Measurements from ENCODE around the gene ZNF134. TPM values are rescaled to one million over a fixed set of nuclear protein-coding genes. Genes with fewer than 3 reads are reported as not detected.

The ZNF134 gene
- polyA plus RNA-seq, 1 donor = 11.5 TPM

- no peak for DNase-seq
Measured at GRCh38 chr19:57641715-57642234, 27.7 kb downstream of the ZNF134 start.

GRCh38 chr19:57642396-57643046, 28.5 kb downstream of the ZNF134 start:
- DNase-seq = no peak

- no peak for DNase-seq
Measured at GRCh38 chr19:57643734-57644133, 29.7 kb downstream of the ZNF134 start.

GRCh38 chr19:57648331-57649003, 34.4 kb downstream of the ZNF134 start:
- DNase-seq = no peak

- DNase-seq = no peak
Measured at GRCh38 chr19:57651654-57651996, 37.6 kb downstream of the ZNF134 start.

- no peak for DNase-seq
Measured at GRCh38 chr19:57653689-57654088, 39.6 kb downstream of the ZNF134 start.

- no peak for DNase-seq
Measured at GRCh38 chr19:57655443-57655842, 41.4 kb downstream of the ZNF134 start.

- DNase-seq = no peak
Measured at GRCh38 chr19:57656346-57656745, 42.3 kb downstream of the ZNF134 start.

GRCh38 chr19:57664269-57665127, 50.5 kb downstream of the ZNF134 start:
- peak; percentile 51 for DNase-seq

GRCh38 chr19:57665261-57665806, 51.3 kb downstream of the ZNF134 start:
- no peak for DNase-seq

- no peak for DNase-seq
Measured at GRCh38 chr19:57667228-57667627, 53.2 kb downstream of the ZNF134 start.

- no peak for DNase-seq
Measured at GRCh38 chr19:57668635-57669034, 54.6 kb downstream of the ZNF134 start, which contains the start of gene ZSCAN4. TSS of gene ZSCAN4 (plus strand) at chr19:57668935. CDS start at chr19:57676146, 7,211 bp downstream.

- DNase-seq = no peak
Measured at GRCh38 chr19:57671124-57671895, 57.3 kb downstream of the ZNF134 start.

GRCh38 chr19:57672466-57672865, 58.4 kb downstream of the ZNF134 start:
- no peak for DNase-seq

Other genes with a start within 250 kb of the ZNF134 start
- 15.6 TPM for gene ZNF548, start 224.4 kb upstream of the ZNF134 start, polyA plus RNA-seq (ENCODE audit: insufficient read length)
- 7.3 TPM for gene ZNF17, start 203.1 kb upstream of the ZNF134 start, polyA plus RNA-seq (ENCODE audit: insufficient read length)
- gene ZNF749, start 178.9 kb upstream of the ZNF134 start, polyA plus RNA-seq (ENCODE audit: insufficient read length) = 6.6 TPM
- gene VN1R1, start 157.1 kb upstream of the ZNF134 start, polyA plus RNA-seq (ENCODE audit: insufficient read length) = 2.2 TPM
- gene ZNF772, start 136.7 kb upstream of the ZNF134 start, polyA plus RNA-seq (ENCODE audit: insufficient read length) = 9.9 TPM
- 8.2 TPM for gene ZNF419, start 126.5 kb upstream of the ZNF134 start, polyA plus RNA-seq (ENCODE audit: insufficient read length)
- gene ZNF773, start 114.3 kb upstream of the ZNF134 start, polyA plus RNA-seq (ENCODE audit: insufficient read length) = 6.8 TPM
- gene ZNF549, start 86.9 kb upstream of the ZNF134 start, polyA plus RNA-seq (ENCODE audit: insufficient read length) = 7.2 TPM
- gene ZNF550, start 54.4 kb upstream of the ZNF134 start, polyA plus RNA-seq (ENCODE audit: insufficient read length) = 12.8 TPM
- gene ZNF416, start 35.3 kb upstream of the ZNF134 start, polyA plus RNA-seq (ENCODE audit: insufficient read length) = 5.2 TPM
- 4.6 TPM for gene ZIK1, start 30.1 kb upstream of the ZNF134 start, polyA plus RNA-seq (ENCODE audit: insufficient read length)
- 3.3 TPM for gene ZNF530, start 14.4 kb upstream of the ZNF134 start, polyA plus RNA-seq (ENCODE audit: insufficient read length)
- gene ZNF211, start 18.9 kb downstream of the ZNF134 start, polyA plus RNA-seq (ENCODE audit: insufficient read length) = 16.3 TPM
- not detected for gene ZSCAN4, start 54.7 kb downstream of the ZNF134 start, polyA plus RNA-seq (ENCODE audit: insufficient read length)
- gene ZNF551, start 67.7 kb downstream of the ZNF134 start, polyA plus RNA-seq (ENCODE audit: insufficient read length) = 5.5 TPM
- gene ZNF154, start 95.0 kb downstream of the ZNF134 start, polyA plus RNA-seq (ENCODE audit: insufficient read length) = 8.3 TPM
- gene ZNF671, start 113.4 kb downstream of the ZNF134 start, polyA plus RNA-seq (ENCODE audit: insufficient read length) = 6.7 TPM
- gene ZNF776, start 132.6 kb downstream of the ZNF134 start, polyA plus RNA-seq (ENCODE audit: insufficient read length) = 13.7 TPM
- gene ZNF586, start 155.4 kb downstream of the ZNF134 start, polyA plus RNA-seq (ENCODE audit: insufficient read length) = 13.6 TPM
- gene ZNF552, start 200.7 kb downstream of the ZNF134 start, polyA plus RNA-seq (ENCODE audit: insufficient read length) = 7.1 TPM
- 4.2 TPM for gene ZNF587B, start 216.1 kb downstream of the ZNF134 start, polyA plus RNA-seq (ENCODE audit: insufficient read length)
- gene ZNF587, start 235.6 kb downstream of the ZNF134 start, polyA plus RNA-seq (ENCODE audit: insufficient read length) = 16.1 TPM